ENCODE results near the gene C1orf21.

DNA sequence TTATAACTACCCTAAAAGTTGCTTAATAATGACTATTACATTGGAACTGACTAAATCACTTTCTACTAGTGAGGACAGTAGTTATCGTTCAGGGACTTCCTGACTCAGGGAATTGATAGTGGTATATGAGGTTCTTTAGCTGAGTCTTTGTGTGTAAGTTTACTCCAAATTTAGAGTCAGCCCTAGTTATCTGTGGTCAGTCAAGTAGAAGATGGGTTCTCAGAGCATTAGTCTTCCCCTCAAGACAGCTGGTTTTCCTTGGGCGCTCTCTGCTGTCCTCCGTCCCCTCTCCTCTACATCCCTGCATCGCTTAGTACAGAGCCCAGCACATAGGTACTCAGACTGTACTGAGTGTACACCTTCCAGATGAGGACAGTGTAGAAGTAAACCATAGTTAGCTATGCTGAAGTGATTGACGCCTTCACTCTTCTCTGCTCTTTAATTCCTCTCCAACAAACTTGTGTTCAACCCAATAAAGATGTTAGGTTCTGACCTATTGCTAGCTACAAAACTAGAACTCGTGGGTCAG, 116.5 kb downstream of the C1orf21 start:
- no peak for TF ChIP-seq EZH2 (IDR thresholded peaks at IDR 0.05)
- no peak for TF ChIP-seq POLR2AphosphoS5 (IDR thresholded peaks at IDR 0.05; ENCODE audit: borderline replicate concordance, low read depth, low read length)
